ENCODE data around the gene COQ5. TPM values are rescaled to one million over a fixed set of nuclear protein-coding genes. Genes with fewer than 3 reads are reported as not detected.
A peak's percentile ranks its signal among the peaks of the same experiment; 100 is the strongest.

The COQ5 gene, protein sequence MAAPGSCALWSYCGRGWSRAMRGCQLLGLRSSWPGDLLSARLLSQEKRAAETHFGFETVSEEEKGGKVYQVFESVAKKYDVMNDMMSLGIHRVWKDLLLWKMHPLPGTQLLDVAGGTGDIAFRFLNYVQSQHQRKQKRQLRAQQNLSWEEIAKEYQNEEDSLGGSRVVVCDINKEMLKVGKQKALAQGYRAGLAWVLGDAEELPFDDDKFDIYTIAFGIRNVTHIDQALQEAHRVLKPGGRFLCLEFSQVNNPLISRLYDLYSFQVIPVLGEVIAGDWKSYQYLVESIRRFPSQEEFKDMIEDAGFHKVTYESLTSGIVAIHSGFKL
- total RNA-seq (2012; rRNA removed) (25.1 and 29.4 TPM in 2 replicates), polyA plus RNA-seq (2012; rRNA removed) (17.3 and 21.6 TPM in 2 replicates), Bru-seq, nascent RNA (percentile 47 among the genes with signal in this experiment), BruChase-seq, experiment 1, labeled RNA remaining after a 6-hour chase (percentile 58 among the genes with signal in this experiment), BruChase-seq, experiment 2, labeled RNA remaining after a 2-hour chase (percentile 44 among the genes with signal in this experiment)
- 7.9 and 8.7 TPM in 2 replicates for polyA plus RNA-seq (2012; cell fraction: cytosol; rRNA removed)
- polyA plus RNA-seq (2012; cell fraction: nucleus; rRNA removed; ENCODE audit: low replicate concordance): 5.4 and 34.4 TPM in 2 replicates
- long read RNA-seq, transcript COQ5-201 (7 exons, 1,535 nt): major isoform, 32 of 42 reads
- long read RNA-seq, partial matches to known transcripts: 2 of 42 reads
- long read RNA-seq, other reads (novel, unspliced or antisense): 8 of 42 reads

DNA sequence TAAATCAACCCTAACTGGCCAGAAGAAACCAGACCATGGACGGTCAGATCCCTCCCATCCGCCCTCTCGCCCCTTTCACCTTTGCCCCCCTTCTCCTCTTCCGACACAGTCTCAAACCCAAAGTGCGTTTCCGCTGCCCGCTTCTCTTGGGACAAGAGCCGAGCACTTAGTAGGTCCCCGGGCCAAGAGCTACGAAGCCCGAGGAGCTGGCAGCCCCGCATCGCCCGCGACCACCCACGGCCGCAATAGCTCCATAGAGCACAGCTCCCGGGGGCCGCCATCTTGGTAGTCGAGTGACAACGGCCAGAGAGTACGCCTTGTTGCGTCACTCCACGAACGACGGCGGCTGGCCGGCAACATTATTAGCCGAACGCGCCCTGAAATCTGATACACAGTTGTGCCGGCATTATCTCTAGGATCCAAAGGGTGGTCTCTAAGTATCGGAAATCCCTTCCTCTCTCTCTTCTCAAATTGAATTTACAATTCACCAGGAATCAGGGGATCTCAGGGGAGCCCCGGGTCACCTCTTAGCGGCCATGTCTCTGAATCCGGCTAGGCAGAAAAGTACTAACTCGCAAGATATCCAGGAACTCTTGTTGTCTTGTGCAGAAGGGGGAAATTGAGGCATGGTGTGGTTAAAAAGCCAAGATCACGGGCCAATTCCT is at the start of gene COQ5:
Gene COQ5 (minus strand): TSS at position 298 of the 665 bp plus-strand sequence. CDS start 17 bp downstream, at position 281.
- Histone ChIP-seq H3K9me1 (ENCODE audit: insufficient read depth, low read length) (no peaks in the 10 kb centered on the region), H3K27me3 (ENCODE audit: control insufficient read depth, insufficient read depth, low read length) (no peaks in the 10 kb centered on the region), H3K18ac (ENCODE audit: low read depth, low read length) (peak within 1 kb of the TSS; percentile 85), H2AK9ac (replicated peaks; ENCODE audit: low read depth, low read length, poor library complexity) (peak within 1 kb of the TSS; percentile 78), H3K27ac (ENCODE audit: insufficient read depth, low read length) (peak within 1 kb of the TSS; percentile 95), H3K36me3 (ENCODE audit: control insufficient read depth, insufficient read depth, low read length) (no peaks in the 10 kb centered on the region; the same call in 1 of the 2 replicates), H2BK5ac (ENCODE audit: low read depth, low read length, poor library complexity, severe bottlenecking) (peak within 1 kb of the TSS; percentile 93), H2AK5ac (ENCODE audit: low read depth, low read length) (peak within 1 kb of the TSS; percentile 16; the same call in 1 of the 2 replicates), H4K8ac (ENCODE audit: low read depth in 2 of 2, low read length in 2 of 2) (peak within 1 kb of the TSS; percentile 89 to 98), H3K9me3 (ENCODE audit: control insufficient read depth, insufficient read depth, low read length) (no peaks in the 10 kb centered on the region), H3K23ac (ENCODE audit: low read depth, low read length) (peak within 1 kb of the TSS; percentile 76), H3K56ac (ENCODE audit: extremely low read depth, insufficient read depth, low read length) (peak within 1 kb of the TSS; percentile 81), H2BK20ac (ENCODE audit: low read depth, low read length) (peak within 1 kb of the TSS; percentile 40; the same call in 1 of the 2 replicates), H3K14ac (replicated peaks; ENCODE audit: low read depth, low read length) (peak within 1 kb of the TSS; percentile 83), H4K91ac (ENCODE audit: insufficient read depth, low read depth, low read length) (peak within 1 kb of the TSS; percentile 91), H4K5ac (ENCODE audit: low read depth, low read length) (peak within 1 kb of the TSS; percentile 90), H2BK15ac (ENCODE audit: low read depth, low read length) (peak within 1 kb of the TSS; percentile 46; the same call in 1 of the 3 replicates), H3K4me3 (ENCODE audit: insufficient read depth, low read depth, low read length) (peak within 1 kb of the TSS; percentile 86), H3K79me1 (ENCODE audit: low read depth in 1 of 2, low read length in 2 of 2) (peaks cover 5 to 21% of the 10 kb centered on the region in 2 experiments; a peak in 3 of 4 replicates), H3K4me1 (ENCODE audit: control insufficient read depth, insufficient read depth, low read length) (peaks cover 2% of the 10 kb centered on the region; the same call in 1 of the 2 replicates), H2AFZ (replicated peaks; ENCODE audit: low read length, poor library complexity) (peak within 1 kb of the TSS; percentile 97), H3K4me2 (ENCODE audit: low read depth, low read length) (peak within 1 kb of the TSS; percentile 80), H4K20me1 (ENCODE audit: insufficient read depth, low read length) (no peaks in the 10 kb centered on the region), H3K9ac (ENCODE audit: low read depth, low read length) (peak within 1 kb of the TSS; percentile 91), H2BK120ac (ENCODE audit: low read depth, low read length) (peak within 1 kb of the TSS; percentile 73), H3K4ac (ENCODE audit: low read depth, low read length) (peak within 1 kb of the TSS; percentile 92)
- no TSS peak for BruUV-seq (replicated peaks)
- peak; percentile 83 for DNase-seq
- POLR2A ChIA-PET (ENCODE audit: unreplicated experiment): no interaction called here
- CTCF ChIA-PET: no interaction called here
- ATAC-seq (ENCODE audit: low read depth): peak; percentile 96
- WGBS, 2 experiments (ENCODE audit: extremely low coverage in 2 of 2, insufficient read length in 1 of 2): 0% methylated on average over 18 of the region's 38 CpGs; no CpG with 5 or more reads in 1 of the 2 experiments
- intact Hi-C loops (cut with micrococcal nuclease) (loop anchor here (2.0 kb wide), 1 partner anchor 32 kb away; the partner anchor contains the start of gene DYNLL1), dilution Hi-C loops (cut with HindIII; ENCODE audit: low sequenced_read_pairs, unreplicated experiment) (no loop called here), in situ Hi-C loops (cut with MboI; ENCODE audit: low sequenced_read_pairs) (no loop called here)
- TF ChIP-seq NFE2L2 (IDR thresholded peaks at IDR 0.05; ENCODE audit: low read depth, low read length) (no peak), RAD21 (IDR thresholded peaks at IDR 0.05; ENCODE audit: low read length) (no peak), RFX5 (IDR thresholded peaks at IDR 0.05; ENCODE audit: low read depth, low read length) (no peak), MAFK (IDR thresholded peaks at IDR 0.05; ENCODE audit: low read depth, low read length) (no peak), SMC3 (IDR thresholded peaks at IDR 0.05; ENCODE audit: low read depth, low read length) (no peak), CEBPB (IDR thresholded peaks at IDR 0.05; ENCODE audit: low read depth, low read length) (peak; percentile 98), CHD1 (IDR thresholded peaks at IDR 0.05; ENCODE audit: low read depth, low read length) (no peak), FOS (IDR thresholded peaks at IDR 0.05; ENCODE audit: low read depth, low read length) (peak; percentile 13; the same call in 1 of the 2 replicates), POLR2A (IDR thresholded peaks at IDR 0.05; ENCODE audit: low read depth, low read length) (peak; percentile 82)
- TF ChIP-seq, protein P1, sequence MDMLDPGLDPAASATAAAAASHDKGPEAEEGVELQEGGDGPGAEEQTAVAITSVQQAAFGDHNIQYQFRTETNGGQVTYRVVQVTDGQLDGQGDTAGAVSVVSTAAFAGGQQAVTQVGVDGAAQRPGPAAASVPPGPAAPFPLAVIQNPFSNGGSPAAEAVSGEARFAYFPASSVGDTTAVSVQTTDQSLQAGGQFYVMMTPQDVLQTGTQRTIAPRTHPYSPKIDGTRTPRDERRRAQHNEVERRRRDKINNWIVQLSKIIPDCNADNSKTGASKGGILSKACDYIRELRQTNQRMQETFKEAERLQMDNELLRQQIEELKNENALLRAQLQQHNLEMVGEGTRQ (IDR thresholded peaks at IDR 0.05; ENCODE audit: low read depth, low read length): no peak
- TF ChIP-seq, protein P2, sequence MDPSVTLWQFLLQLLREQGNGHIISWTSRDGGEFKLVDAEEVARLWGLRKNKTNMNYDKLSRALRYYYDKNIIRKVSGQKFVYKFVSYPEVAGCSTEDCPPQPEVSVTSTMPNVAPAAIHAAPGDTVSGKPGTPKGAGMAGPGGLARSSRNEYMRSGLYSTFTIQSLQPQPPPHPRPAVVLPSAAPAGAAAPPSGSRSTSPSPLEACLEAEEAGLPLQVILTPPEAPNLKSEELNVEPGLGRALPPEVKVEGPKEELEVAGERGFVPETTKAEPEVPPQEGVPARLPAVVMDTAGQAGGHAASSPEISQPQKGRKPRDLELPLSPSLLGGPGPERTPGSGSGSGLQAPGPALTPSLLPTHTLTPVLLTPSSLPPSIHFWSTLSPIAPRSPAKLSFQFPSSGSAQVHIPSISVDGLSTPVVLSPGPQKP (IDR thresholded peaks at IDR 0.05; ENCODE audit: borderline replicate concordance, low read depth, low read length): no peak
